IMR-90 (cell line): ENCODE results near the gene MARVELD2.

Experiments used
- CEBPB ChIP-seq: IDR thresholded peaks from 2 replicates; pipeline ENCODE4 v1.6.1; 2012; ENCODE audit warnings: low read depth, low read length, improper control_type of control experiment
- CHD1 ChIP-seq: IDR thresholded peaks from 2 replicates; pipeline ENCODE4 v1.6.1; 2012; ENCODE audit warnings: low read depth, low read length, improper control_type of control experiment
- CTCF ChIP-seq: conservative IDR thresholded peaks from 2 replicates; pipeline ENCODE4 v1.5.1; 2012; ENCODE audit warnings: mild to moderate bottlenecking, low read depth, low read length, improper control_type of control experiment
- ELK1 ChIP-seq: fragments of 150-350 bp; IDR thresholded peaks from 2 replicates; pipeline ENCODE4 v1.6.1; 2016; ENCODE audit warnings: low read depth, mild to moderate bottlenecking, low read length, moderate library complexity, borderline replicate concordance
- FOS ChIP-seq: fragments of 150-350 bp; IDR thresholded peaks from 2 replicates; pipeline ENCODE4 v1.6.1; 2016; ENCODE audit warnings: low read depth, low read length
- MAFK ChIP-seq: IDR thresholded peaks from 2 replicates; pipeline ENCODE4 v1.6.1; 2012; ENCODE audit warnings: low read depth, low read length, improper control_type of control experiment
- MXI1 ChIP-seq: IDR thresholded peaks from 2 replicates; pipeline ENCODE4 v1.6.1; 2012; ENCODE audit warnings: low read depth, mild to moderate bottlenecking, low read length, moderate library complexity, borderline replicate concordance
- POLR2A ChIP-seq: IDR thresholded peaks from 2 replicates; pipeline ENCODE4 v1.6.1; 2012; ENCODE audit warnings: mild to moderate bottlenecking, low read depth, low read length
- RAD21 ChIP-seq: IDR thresholded peaks from 2 replicates; pipeline ENCODE4 v1.6.1; 2012; ENCODE audit warnings: low read length, improper control_type of control experiment
- RFX5 ChIP-seq: IDR thresholded peaks from 2 replicates; pipeline ENCODE4 v1.8.0; 2012; ENCODE audit warnings: low read depth, mild to moderate bottlenecking, low read length, moderate library complexity
- USF2 ChIP-seq: fragments of 150-350 bp; IDR thresholded peaks from 2 replicates; pipeline ENCODE4 v1.6.1; 2017; ENCODE audit warnings: mild to moderate bottlenecking, antibody characterized with exemption, low read length, low read depth

- TF ChIP-seq CTCF (no peak), POLR2A (no peak), RFX5 (no peak), FOS (no peak), RAD21 (no peak), CEBPB (no peak), MXI1 (no peak), CHD1 (no peak), USF2 (no peak), ELK1 (no peak), MAFK (no peak)
Measured at GRCh38 chr5:69451941-69452647, 37.2 kb downstream of the MARVELD2 start.
